D721Med (cell line): ENCODE data around the gene FUT6.

ENCODE experiments used
- DNase-seq: peaks from one replicate; pipeline ENCODE4 v3.0.0; 2011; ENCODE audit warnings: low spot score; ENCODE audit not compliant: insufficient read length
- FAIRE-seq: peaks from 2 replicates; lab custom pipeline; 2011; peaks lifted over from hg19 to GRCh38; lab: Jason Lieb, UNC
- TF ChIP-seq, protein P1 (sequence below): IDR thresholded peaks from 2 replicates; pipeline ENCODE4 v1.5.1; 2012; ENCODE audit warnings: mild to moderate bottlenecking, control low read depth; ENCODE audit not compliant: insufficient read depth; ENCODE audit errors: missing control alignments

FUT6 gene

DNA sequence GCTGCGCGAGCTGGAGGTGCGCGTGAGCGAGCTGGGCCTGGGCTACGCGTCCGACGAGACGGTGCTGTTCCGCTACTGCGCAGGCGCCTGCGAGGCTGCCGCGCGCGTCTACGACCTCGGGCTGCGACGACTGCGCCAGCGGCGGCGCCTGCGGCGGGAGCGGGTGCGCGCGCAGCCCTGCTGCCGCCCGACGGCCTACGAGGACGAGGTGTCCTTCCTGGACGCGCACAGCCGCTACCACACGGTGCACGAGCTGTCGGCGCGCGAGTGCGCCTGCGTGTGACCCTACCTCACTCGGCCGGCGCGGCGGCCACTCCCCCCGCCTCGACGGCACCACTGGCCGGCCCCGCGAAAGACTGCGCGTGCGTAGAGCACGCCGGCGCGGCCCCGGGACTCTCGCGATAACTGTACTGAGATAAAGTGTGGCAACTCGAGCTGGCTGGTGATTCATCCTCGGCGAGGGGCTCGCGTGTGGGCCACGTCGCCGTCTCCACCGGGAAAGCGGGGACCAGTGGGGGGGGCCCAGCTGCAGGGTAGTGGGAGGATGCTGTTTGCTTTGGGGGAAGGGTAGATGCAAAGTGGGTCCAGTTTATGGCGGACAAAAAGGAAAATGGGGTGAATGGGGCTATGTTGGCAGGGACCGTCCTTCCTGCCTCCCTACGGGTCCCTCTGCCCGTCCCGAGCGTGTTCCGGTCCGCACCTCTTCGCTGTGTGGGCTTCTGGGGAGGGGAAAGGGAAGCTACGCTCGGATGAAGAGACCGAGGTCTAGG is 11.4 kb downstream of the FUT6 start:
- FAIRE-seq = no peak
- peak; percentile 95 for DNase-seq
- TF ChIP-seq, protein P1, sequence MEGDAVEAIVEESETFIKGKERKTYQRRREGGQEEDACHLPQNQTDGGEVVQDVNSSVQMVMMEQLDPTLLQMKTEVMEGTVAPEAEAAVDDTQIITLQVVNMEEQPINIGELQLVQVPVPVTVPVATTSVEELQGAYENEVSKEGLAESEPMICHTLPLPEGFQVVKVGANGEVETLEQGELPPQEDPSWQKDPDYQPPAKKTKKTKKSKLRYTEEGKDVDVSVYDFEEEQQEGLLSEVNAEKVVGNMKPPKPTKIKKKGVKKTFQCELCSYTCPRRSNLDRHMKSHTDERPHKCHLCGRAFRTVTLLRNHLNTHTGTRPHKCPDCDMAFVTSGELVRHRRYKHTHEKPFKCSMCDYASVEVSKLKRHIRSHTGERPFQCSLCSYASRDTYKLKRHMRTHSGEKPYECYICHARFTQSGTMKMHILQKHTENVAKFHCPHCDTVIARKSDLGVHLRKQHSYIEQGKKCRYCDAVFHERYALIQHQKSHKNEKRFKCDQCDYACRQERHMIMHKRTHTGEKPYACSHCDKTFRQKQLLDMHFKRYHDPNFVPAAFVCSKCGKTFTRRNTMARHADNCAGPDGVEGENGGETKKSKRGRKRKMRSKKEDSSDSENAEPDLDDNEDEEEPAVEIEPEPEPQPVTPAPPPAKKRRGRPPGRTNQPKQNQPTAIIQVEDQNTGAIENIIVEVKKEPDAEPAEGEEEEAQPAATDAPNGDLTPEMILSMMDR = no peak

DNA sequence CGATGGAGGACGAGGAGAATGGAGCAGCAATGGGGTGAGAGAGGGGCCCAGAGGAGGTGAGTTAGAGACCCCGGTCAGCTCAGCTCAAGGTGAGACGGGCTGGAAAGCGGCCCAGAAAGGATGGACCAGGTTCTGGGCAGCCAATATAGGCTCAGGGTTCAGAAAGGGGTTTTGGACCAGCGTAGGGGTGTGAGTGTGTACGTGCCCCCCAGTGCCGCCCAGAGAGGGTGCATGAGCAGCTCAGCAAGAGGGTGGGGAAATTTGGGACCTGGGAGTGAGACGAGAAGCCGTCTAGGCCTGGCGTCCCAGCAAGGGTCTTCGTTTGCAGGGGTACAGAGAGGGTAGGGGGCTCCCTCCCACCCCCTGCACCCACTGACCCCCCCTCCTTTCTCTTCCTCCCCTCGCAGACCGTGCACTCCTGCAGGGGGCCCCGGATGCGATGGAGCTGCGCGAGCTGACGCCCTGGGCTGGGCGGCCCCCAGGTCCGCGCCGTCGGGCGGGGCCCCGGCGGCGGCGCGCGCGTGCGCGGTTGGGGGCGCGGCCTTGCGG is 12.1 kb downstream of the FUT6 start:
- DNase-seq (no peak), FAIRE-seq (no peak)
- TF ChIP-seq, protein P1 = no peak

DNA sequence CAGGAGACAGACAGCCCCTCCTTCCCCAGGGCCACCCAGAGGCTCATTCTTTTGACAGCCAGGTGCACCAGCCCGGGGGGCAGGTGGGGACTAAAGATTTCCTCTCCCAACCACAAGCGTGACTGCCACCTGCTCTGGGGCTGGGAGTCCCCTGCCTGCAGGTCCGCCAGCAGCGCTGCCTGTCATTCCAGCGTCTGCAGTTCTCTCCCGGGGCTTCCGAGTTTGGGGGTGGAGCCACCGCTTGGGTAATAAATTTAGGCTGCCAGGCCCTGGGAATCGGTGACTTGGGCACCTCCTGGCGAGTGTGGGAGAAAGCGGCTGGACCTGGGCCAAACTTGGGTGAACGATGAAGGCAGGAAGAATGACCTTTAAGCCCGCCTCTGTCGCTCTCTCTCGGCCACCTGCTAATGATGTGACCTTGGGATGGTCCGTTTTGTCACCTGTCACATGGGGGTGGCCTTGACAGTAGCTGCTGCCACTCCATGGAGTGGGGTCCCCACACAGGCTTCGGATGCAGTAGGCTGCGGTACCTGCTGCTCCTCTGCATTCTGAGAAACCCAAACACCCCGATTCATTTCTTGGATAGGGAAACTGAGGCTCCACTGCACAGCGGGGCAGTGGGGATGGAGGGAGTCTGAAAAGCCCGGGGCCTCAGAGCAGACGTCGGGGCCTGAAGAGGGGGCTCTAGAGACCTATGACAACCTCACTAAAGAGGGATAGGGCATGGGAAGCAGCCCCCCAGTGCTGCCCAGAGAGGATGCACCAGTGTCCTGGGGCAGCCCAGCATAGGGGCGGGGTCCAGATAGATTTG is 12.8 kb downstream of the FUT6 start:
- FAIRE-seq (no peak), DNase-seq (no peak)
- TF ChIP-seq, protein P1 = no peak

DNA sequence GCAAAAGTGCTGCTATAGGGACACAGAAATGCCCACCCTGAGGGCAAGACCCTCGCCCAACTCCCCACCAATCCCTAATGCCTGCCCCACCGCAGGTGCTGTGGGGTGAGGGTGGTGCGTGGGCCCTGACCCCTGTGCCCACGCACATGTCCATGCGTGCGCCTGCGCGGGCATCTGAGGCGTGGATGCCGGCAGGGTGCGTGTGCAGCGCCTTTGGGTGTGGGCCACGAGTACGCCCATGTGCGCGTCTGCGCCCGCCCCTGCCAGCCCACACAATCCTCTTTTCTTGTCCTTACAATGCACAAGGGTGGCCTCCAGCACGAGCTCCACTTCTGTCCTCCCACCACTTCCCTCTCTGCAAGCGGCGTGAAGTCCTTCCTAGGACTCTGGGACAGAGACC is 14.3 kb downstream of the FUT6 start:
- TF ChIP-seq, protein P1 = no peak
- FAIRE-seq = no peak

DNA sequence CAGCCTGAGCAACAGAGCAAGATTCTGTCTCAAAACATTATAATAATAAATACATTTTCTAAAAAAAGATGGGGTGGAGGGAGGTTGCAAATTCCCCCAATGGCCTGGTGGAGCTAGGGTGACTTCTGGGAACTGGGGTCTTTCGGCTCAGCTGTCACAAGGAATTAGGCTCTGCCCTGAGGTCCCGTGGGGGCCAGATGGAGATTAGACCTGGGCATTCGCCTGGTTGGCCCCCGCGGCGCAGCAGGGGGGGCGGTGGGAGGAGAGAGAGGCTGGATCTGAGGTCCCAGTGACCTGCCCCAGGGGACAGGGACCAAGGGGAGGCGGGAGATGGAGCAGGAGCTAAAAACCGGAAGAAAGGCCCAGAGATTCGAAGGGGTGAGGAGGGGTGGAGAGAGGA is 14.8 kb downstream of the FUT6 start:
- FAIRE-seq = no peak
- no peak for DNase-seq
- TF ChIP-seq, protein P1 = no peak

More for the DNA sequence above, 14.3 kb downstream of the FUT6 start:
- DNase-seq = no peak

DNA sequence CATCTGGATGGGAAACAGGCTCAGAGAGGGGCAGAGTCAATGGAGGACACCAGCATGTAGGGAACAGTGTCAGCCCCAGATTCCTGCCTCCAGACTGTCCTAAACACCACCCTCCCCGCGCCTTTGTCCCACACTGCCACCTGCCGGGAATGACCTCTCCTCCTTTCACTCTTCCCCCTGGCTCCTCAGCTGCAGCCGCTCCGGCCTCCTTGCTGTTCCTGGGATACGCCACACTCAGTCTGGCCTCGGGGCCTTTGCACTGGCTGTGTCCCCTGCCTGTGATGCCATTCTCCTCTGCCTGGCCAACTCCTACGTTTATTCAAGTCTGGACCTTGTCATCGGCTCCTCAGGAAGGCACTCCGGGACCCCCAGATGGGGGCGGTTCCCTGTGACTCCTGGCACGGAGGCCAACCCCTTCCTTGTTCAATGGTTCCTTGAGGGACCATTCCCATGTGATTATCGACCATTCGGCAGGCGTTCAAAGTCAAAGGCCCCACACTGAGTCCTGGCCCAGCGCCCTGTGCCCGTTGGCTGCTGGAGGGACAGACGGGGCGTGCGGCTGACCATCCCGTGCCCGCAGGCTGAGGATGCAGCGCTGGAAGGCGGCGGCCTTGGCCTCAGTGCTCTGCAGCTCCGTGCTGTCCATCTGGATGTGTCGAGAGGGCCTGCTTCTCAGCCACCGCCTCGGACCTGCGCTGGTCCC is 15.8 kb downstream of the FUT6 start:
- DNase-seq (no peak), FAIRE-seq (no peak)
- TF ChIP-seq, protein P1 = peak; percentile 61
